GM19023 (cell line): ENCODE data around the gene LINGO3.

Experiments
- ATAC-seq: cut with Tn5 transposase; IDR thresholded peaks from one replicate; pipeline ENCODE4 v1.9.1; 2021; ENCODE audit warnings: mild to moderate bottlenecking, moderate library complexity; ENCODE audit not compliant: unreplicated experiment

Gene LINGO3

GRCh38 chr19:2269244-2270156 is 38.5 kb downstream of the LINGO3 start:
- peak; percentile 65 for ATAC-seq

GRCh38 chr19:2268861-2269243 is 39.1 kb downstream of the LINGO3 start:
- no peak for ATAC-seq

- no peak for ATAC-seq
These were observed 39.5 kb downstream of the LINGO3 start for GRCh38 chr19:2268480-2268830.

DNA sequence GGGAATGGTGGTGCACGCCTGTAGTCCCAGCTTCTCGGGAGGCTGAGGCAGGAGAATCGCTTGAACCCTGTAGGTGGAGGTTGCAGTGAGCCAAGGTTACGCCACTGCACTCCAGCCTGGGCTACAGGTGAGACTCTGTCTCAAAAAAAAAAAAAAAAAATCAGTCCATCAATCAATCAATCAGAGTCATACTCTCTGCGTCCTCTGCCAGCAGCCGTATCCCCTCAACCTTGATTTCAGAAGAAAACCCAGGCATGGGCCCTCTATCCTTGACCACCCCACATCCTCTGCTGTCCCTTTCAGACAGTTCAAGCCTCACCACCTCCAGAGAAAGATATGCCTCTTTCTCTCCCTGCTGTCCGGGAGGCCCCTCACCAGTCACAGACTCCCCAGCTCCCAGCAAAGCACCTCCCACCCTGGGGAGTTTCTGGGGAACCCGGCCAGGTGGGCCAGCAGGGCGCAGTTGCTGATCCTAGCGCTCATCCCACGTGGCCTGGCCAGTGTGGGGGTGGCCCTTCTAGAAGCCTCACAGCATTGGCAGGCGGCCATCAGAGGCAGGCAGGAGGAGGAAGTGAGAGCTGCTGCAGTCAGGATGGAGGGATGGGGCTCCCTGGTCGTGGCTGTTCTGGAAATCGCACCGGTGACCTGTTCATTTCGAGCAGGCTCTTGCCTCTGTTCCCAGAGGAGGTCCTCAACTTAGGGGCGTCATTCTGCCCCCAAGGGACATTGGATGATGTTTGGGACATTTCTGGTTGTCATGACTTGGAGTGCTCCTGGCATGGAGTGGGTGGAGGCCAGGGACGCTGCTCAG is 41.6 kb downstream of the LINGO3 start:
- no peak for ATAC-seq

DNA sequence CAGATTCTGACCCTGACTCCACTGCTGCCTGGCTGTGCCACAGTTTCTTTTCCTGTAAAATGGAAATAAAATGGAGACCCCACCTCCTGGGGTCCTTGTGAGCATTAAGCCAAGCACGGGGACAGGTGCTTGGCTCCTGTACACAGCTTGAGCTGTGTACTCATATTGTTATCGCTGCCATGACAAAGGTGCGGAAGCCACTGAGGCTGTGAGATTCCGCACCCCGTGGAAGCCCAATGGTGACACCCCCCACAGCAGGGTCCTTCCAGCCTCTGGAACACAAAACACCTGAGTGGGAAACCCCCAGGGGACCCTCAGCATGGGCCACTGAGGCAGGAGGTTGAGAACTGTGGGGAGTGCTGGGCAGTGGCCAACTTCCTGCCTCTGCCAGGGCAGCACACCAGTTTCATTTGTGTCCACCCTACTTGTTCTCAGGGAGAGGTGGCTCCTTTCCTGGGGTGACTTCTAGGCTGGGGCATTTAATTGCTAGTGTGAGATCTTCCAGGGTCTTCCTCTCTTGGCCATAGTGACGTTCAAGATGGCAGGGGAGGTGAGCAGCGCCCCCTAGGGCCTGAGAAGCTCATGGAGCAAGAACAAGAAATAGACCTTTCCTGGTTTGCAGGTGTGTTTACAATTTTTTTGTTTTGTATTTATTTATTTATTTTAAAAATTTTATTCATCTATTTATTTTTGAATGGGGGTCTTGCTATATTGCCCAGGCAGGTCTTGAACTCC is 46.3 kb downstream of the LINGO3 start:
- ATAC-seq, result no peak

DNA sequence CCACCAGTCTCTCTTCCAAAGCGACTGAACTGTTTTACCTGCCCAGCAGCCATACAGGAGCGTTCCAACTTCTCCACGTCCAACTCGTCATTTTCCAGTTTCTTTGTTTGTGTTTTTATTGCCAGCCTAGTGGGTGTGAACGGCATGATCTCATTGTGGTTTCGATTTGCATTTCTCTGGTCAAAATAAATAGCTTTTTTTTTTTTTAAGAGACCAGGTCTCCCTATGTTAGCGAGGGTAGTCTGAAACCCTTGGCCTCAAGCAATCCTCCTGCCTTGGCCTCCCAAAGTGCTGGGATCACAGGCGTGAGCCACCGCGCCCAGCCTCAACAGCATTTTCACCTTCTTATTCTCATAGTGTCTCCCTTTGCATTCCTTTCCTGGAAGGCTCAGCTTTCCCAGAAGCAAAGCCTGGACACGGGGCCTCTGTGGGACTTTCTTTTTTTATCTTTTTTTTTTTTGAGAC is 47.6 kb downstream of the LINGO3 start:
- ATAC-seq, result no peak

DNA sequence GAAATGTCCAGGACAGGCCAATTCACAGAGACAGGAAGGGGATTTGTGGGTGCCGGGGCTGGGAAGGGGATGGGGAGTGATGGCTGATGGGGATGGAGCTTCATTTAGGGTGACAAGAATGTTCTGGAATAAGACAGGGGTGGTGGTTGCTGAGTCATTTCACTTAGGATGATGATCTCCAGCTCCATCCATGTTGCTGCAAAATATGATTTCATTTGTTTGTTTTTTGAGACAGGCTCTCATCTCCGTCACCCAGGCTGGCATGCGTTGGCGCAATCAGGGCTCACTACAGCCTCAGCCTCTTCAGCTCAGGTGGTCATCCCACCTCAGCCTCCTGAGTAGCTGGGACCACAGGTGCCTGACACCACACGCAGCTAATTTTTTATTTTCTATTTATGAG is 48.6 kb downstream of the LINGO3 start:
- ATAC-seq, result no peak
